ENCODE data around the gene ADAMTS18. TPM values are rescaled to one million over a fixed set of nuclear protein-coding genes. Genes with fewer than 3 reads are reported as not detected.
"Not testable (repeated sequence)": the region's sequence is repeated elsewhere in the genome, so short reads cannot be mapped to it uniquely, and the experiment has no call there.

ADAMTS18 gene
- total RNA-seq, 1 donor from 2014 or later, result 0.98 TPM

DNA sequence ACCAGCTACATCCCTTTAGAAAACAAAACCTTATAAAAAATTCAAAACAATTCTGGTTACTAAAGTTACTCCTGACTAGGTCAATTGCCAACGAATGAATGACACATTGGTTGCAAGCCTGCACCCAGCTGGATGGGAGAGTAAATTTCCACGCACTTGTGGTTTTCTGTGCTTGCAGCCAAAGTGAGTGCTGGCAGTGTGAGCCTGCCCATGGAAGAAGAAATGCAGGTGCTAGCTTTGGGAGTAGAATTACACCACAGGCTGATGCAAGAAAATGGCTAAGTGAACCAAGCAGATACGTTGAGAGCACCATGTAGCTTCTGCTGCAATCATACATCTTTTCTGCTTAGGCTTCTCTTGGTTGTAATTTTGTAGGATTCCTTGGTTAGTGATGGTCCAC lies 161.0 kb downstream of the ADAMTS18 start:
- DNase-seq (ENCODE audit: low read depth), result peak; percentile 49
- no peak overlapping the region for H3K4me3 ChIP-seq (ENCODE audit: low read depth, low read length)
- TF ChIP-seq, protein P1, sequence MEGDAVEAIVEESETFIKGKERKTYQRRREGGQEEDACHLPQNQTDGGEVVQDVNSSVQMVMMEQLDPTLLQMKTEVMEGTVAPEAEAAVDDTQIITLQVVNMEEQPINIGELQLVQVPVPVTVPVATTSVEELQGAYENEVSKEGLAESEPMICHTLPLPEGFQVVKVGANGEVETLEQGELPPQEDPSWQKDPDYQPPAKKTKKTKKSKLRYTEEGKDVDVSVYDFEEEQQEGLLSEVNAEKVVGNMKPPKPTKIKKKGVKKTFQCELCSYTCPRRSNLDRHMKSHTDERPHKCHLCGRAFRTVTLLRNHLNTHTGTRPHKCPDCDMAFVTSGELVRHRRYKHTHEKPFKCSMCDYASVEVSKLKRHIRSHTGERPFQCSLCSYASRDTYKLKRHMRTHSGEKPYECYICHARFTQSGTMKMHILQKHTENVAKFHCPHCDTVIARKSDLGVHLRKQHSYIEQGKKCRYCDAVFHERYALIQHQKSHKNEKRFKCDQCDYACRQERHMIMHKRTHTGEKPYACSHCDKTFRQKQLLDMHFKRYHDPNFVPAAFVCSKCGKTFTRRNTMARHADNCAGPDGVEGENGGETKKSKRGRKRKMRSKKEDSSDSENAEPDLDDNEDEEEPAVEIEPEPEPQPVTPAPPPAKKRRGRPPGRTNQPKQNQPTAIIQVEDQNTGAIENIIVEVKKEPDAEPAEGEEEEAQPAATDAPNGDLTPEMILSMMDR (conservative IDR thresholded peaks at IDR 0.05; ENCODE audit: low read depth, low read length), result no peak

DNA sequence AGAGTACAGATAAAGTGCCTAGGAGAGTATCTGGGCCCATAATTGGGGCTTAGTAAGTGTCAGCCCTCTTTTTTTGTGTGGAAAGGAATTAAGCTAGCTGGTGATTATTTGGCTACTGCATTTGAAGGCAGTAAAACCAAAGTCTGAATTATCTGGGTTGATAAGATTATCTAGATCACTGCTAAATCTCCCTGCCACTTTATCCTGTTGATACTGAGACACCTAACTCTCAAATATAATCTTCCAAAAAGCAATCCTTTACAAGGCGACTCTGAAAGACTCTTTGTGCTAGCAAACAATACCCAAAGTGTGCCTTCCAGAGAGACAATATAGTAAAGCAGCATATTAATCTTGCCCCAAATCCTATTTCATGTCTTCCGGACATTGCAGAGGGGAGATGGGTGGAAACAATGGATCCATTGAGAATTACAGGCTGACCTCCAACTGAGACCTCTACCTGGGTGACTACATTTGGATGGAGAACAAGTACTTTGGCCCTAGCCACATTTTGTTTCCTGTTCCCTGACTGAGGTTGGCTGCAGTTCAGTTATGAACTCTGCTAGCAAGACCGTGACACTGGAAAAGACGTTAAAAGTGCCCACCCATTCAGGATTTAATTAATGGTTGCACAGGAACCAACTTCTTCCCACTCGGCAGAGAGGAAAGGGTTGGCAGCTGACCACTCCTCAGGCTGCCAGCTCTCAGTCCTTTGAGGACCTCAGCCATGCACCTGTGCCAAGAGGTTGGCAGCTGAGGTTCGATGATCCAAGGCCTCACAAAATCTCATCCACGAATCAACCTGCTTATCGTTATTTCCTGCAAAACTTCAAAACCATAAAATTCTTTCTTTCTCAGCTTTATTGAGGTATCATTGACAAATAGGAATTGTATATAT lies 163.1 kb downstream of the ADAMTS18 start:
- H3K4me3 ChIP-seq (ENCODE audit: low read depth, low read length), result no peak overlapping the region
- DNase-seq (ENCODE audit: low read depth), result no peak
- TF ChIP-seq, protein P1 (conservative IDR thresholded peaks at IDR 0.05; ENCODE audit: low read depth, low read length), result no peak

DNA sequence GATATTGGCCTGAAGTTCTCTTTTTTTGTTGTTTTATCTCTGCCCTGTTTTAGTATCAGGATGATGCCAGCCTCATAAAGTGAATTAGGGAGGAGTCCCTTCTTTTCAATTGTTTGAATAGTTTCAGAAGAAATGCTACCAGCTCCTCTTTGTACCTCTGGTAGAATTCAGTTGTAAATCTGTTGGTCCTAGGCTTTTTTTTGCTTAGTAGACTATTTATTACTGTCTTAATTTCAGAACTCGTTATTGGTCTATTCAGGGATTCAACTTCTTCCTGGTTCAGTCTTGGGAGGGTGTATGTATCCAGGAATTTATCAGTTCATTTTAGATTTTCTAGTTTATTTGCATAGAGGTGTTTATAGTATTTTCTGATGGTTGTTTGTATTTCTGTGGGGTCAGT lies 168.6 kb downstream of the ADAMTS18 start:
- H3K4me3 ChIP-seq (ENCODE audit: low read depth, low read length); DNase-seq (ENCODE audit: low read depth): not testable (repeated sequence)

DNA sequence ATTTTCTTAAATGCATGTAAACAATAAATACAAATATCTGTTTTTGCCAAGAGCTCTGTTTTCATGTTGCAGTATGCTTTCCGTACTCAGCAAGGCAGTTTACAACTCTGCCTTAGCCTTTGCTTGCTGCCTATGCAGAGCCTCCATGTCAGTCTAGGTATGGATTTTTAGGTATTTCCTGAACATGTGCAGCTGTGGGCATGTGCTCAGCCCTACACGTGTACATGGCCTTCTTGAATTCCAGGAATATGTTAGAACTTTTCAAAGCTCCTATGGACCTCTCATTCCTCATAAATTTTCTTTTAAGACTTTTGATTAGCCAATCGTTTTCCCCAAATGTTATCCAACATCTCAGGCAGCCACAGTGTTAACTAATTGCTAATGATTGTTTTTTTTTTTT lies 171.9 kb downstream of the ADAMTS18 start:
- TF ChIP-seq, protein P1 (conservative IDR thresholded peaks at IDR 0.05; ENCODE audit: low read depth, low read length), result no peak
- no peak for DNase-seq (ENCODE audit: low read depth)
- no peak overlapping the region for H3K4me3 ChIP-seq (ENCODE audit: low read depth, low read length)

GRCh38 chr16:77250400-77250799 lies 184.4 kb downstream of the ADAMTS18 start:
- TF ChIP-seq, protein P1 (conservative IDR thresholded peaks at IDR 0.05; ENCODE audit: low read depth, low read length), result no peak
- no peak for DNase-seq (ENCODE audit: low read depth)

DNA sequence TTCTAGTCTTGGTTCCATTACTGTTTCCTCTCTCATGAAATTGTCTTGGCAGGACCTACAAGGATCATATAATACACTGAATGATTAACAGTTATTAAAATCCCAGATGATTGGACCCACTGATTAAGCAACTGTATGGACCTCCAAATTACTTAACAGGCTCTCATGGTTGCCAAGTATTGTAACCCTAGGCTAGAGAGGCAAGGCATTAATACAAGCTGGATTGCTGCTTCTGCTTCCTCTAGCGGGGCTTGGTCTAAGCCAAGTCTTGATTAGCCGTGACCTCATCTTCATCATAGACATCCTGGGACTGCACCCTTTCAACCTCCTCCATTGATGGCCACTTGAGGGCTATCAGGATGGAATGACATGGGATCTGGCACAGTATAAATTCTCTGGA lies 188.7 kb downstream of the ADAMTS18 start:
- H3K4me3 ChIP-seq (ENCODE audit: low read depth, low read length), result no peak overlapping the region
- TF ChIP-seq, protein P1 (conservative IDR thresholded peaks at IDR 0.05; ENCODE audit: low read depth, low read length), result no peak
- no peak for DNase-seq (ENCODE audit: low read depth)

More at GRCh38 chr16:77250400-77250799, 184.4 kb downstream of the ADAMTS18 start:
- H3K4me3 ChIP-seq (ENCODE audit: low read depth, low read length), result no peak overlapping the region

- H3K4me3 ChIP-seq (ENCODE audit: low read depth, low read length); DNase-seq (ENCODE audit: low read depth): not testable (repeated sequence)
These were observed 192.4 kb downstream of the ADAMTS18 start for GRCh38 chr16:77242471-77242870.

DNA sequence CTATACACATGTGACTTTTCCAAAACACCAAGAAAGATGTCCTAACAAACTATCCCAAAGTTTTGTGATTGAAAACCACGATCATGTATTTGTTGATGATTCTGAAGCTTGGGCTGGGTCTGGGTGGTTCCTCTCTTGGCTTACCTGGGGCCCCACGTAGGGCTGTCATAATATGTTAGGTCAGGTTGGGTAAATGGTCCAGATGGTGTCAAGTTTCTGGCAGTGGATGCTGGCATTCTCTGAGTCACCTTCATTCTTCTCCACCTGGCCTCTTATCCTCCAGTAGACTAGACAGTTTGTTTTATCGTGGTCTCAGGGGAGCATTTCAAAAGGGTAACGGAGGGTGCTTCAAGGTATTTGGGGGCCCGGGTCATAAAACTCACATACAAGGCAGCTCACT lies 196.2 kb downstream of the ADAMTS18 start:
- H3K4me3 ChIP-seq (ENCODE audit: low read depth, low read length), result no peak overlapping the region
- DNase-seq (ENCODE audit: low read depth), result no peak
- TF ChIP-seq, protein P1 (conservative IDR thresholded peaks at IDR 0.05; ENCODE audit: low read depth, low read length), result no peak

All from epithelial cell of proximal tubule (primary cell).